Uterus (tissue), 2 donors: ENCODE results near the gene SLC6A18.

Source experiments
- CTCF ChIP-seq, 4 experiments: fragments of 200-600 bp in 2 of 4; fragments of 450-650 bp in 2 of 4; sonication (generic) in 2 of 4; IDR thresholded peaks; one replicate each; pipeline ENCODE4 v1.5.1; 2016 to 2019; ENCODE audit warnings: antibody characterized with exemption in 4 of 4, mild to moderate bottlenecking in 2 of 4, moderate library complexity in 1 of 4
- POLR2A ChIP-seq, 2 donors: fragments of 450-650 bp; IDR thresholded peaks; one replicate each; pipeline ENCODE4 v1.6.1; 2016; ENCODE audit warnings: antibody characterized with exemption in 2 of 2, mild to moderate bottlenecking in 1 of 2, moderate library complexity in 1 of 2

GRCh38 chr5:1222621-1223277, 2.4 kb upstream of the SLC6A18 start:
- no peak for TF ChIP-seq CTCF (IDR thresholded peaks at IDR 0.05)
- no peak for TF ChIP-seq POLR2A (IDR thresholded peaks at IDR 0.05)
